Measurements from ENCODE around the gene GOLGB1.
"Not testable (repeated sequence)": the region's sequence is repeated elsewhere in the genome, so short reads cannot be mapped to it uniquely, and the experiment has no call there.

The GOLGB1 gene

GRCh38 chr3:121688747-121689146 lies 60.8 kb downstream of the GOLGB1 start:
- DNase-seq: not testable (repeated sequence)

- no peak for DNase-seq
These were observed 67.7 kb downstream of the GOLGB1 start for GRCh38 chr3:121681792-121682191.

- DNase-seq: no peak
These were observed 72.4 kb downstream of the GOLGB1 start for GRCh38 chr3:121677141-121677540.

GRCh38 chr3:121670676-121671075 lies 78.9 kb downstream of the GOLGB1 start:
- DNase-seq: no peak

- no peak for DNase-seq
These were observed 82.2 kb downstream of the GOLGB1 start for GRCh38 chr3:121667333-121667732.

- no peak for DNase-seq
These were observed 84.1 kb downstream of the GOLGB1 start for GRCh38 chr3:121665488-121665887.

- DNase-seq: no peak
These were observed 86.2 kb downstream of the GOLGB1 start for GRCh38 chr3:121663171-121663847.

- no peak for DNase-seq
These were observed 86.8 kb downstream of the GOLGB1 start for GRCh38 chr3:121662742-121663141.

- DNase-seq: no peak
These were observed 88.2 kb downstream of the GOLGB1 start for GRCh38 chr3:121661376-121661775.

GRCh38 chr3:121660356-121661171 lies 89.0 kb downstream of the GOLGB1 start, which contains the start of gene HCLS1:
TSS of gene HCLS1 (minus strand) at chr3:121660903. CDS start at chr3:121658347, 2,556 bp downstream.
- DNase-seq: peak; percentile 83

- no peak for DNase-seq
These were observed 90.0 kb downstream of the GOLGB1 start for GRCh38 chr3:121659586-121659985.

GRCh38 chr3:121658716-121659435 lies 90.7 kb downstream of the GOLGB1 start:
- no peak for DNase-seq

GRCh38 chr3:121654493-121655385 lies 94.8 kb downstream of the GOLGB1 start:
- DNase-seq: peak; percentile 45

GRCh38 chr3:121651684-121652083 lies 97.9 kb downstream of the GOLGB1 start:
- DNase-seq: no peak

- DNase-seq: no peak
These were observed 99.9 kb downstream of the GOLGB1 start for GRCh38 chr3:121649645-121650044.

GRCh38 chr3:121648219-121648958 lies 101.2 kb downstream of the GOLGB1 start:
- no peak for DNase-seq

- no peak for DNase-seq
These were observed 104.5 kb downstream of the GOLGB1 start for GRCh38 chr3:121645054-121645453.

GRCh38 chr3:121642601-121643314 lies 106.8 kb downstream of the GOLGB1 start:
- DNase-seq: no peak

GRCh38 chr3:121641127-121641526 lies 108.4 kb downstream of the GOLGB1 start:
- no peak for DNase-seq

- no peak for DNase-seq
These were observed 111.6 kb downstream of the GOLGB1 start for GRCh38 chr3:121637922-121638321.

- DNase-seq: no peak
These were observed 119.2 kb downstream of the GOLGB1 start for GRCh38 chr3:121630355-121630754.
